ENCODE data around the gene CCL7.

CCL7 gene

GRCh38 chr17:34275881-34276280 lies 5.9 kb downstream of the CCL7 start:
- TF ChIP-seq CTCF (conservative IDR thresholded peaks at IDR 0.05; ENCODE audit: control insufficient read depth, insufficient read depth, low read depth, low read length), result no peak

GRCh38 chr17:34276826-34277225 lies 6.8 kb downstream of the CCL7 start:
- no peak for TF ChIP-seq CTCF (conservative IDR thresholded peaks at IDR 0.05; ENCODE audit: control insufficient read depth, insufficient read depth, low read depth, low read length)
- no peak overlapping the region for H3K4me3 ChIP-seq (ENCODE audit: control insufficient read depth, low read depth, low read length)
- no peak for DNase-seq (ENCODE audit: low read depth)

More at GRCh38 chr17:34275881-34276280, 5.9 kb downstream of the CCL7 start:
- no peak overlapping the region for H3K4me3 ChIP-seq (ENCODE audit: control insufficient read depth, low read depth, low read length)
- DNase-seq (ENCODE audit: low read depth), result peak; percentile 99

GRCh38 chr17:34283571-34283970 lies 13.6 kb downstream of the CCL7 start:
- no peak overlapping the region for H3K4me3 ChIP-seq (ENCODE audit: control insufficient read depth, low read depth, low read length)
- DNase-seq (ENCODE audit: low read depth), result no peak
- no peak for TF ChIP-seq CTCF (conservative IDR thresholded peaks at IDR 0.05; ENCODE audit: control insufficient read depth, insufficient read depth, low read depth, low read length)

GRCh38 chr17:34285286-34285792 lies 15.3 kb downstream of the CCL7 start, which contains the start of gene CCL11:
TSS of gene CCL11 (plus strand) at chr17:34285742. CDS start at chr17:34285809, 67 bp downstream.
- no peak for DNase-seq (ENCODE audit: low read depth)
- no peak within 1 kb of the TSS for H3K4me3 ChIP-seq (ENCODE audit: control insufficient read depth, low read depth, low read length)
- TF ChIP-seq CTCF (conservative IDR thresholded peaks at IDR 0.05; ENCODE audit: control insufficient read depth, insufficient read depth, low read depth, low read length), result no peak

GRCh38 chr17:34287875-34288274 lies 17.9 kb downstream of the CCL7 start:
- no peak overlapping the region for H3K4me3 ChIP-seq (ENCODE audit: control insufficient read depth, low read depth, low read length)
- no peak for DNase-seq (ENCODE audit: low read depth)
- no peak for TF ChIP-seq CTCF (conservative IDR thresholded peaks at IDR 0.05; ENCODE audit: control insufficient read depth, insufficient read depth, low read depth, low read length)

GRCh38 chr17:34290586-34290985 lies 20.6 kb downstream of the CCL7 start:
- no peak overlapping the region for H3K4me3 ChIP-seq (ENCODE audit: control insufficient read depth, low read depth, low read length)
- DNase-seq (ENCODE audit: low read depth), result no peak
- TF ChIP-seq CTCF (conservative IDR thresholded peaks at IDR 0.05; ENCODE audit: control insufficient read depth, insufficient read depth, low read depth, low read length), result no peak

All from fibroblast of mammary gland (primary cell).